Suppressor macrophage (primary cell): ENCODE data around the gene FNDC5.
A peak's percentile ranks its signal among the peaks of the same experiment; 100 is the strongest.
"Not testable (repeated sequence)": the region's sequence is repeated elsewhere in the genome, so short reads cannot be mapped to it uniquely, and the experiment has no call there.

Experiments
- DNase-seq, 4 experiments: peaks; one replicate each; pipeline ENCODE4 v3.0.0-alpha.2; 2020 to 2022
- total RNA-seq, 17 experiments: gene quantifications; one replicate each; lab custom pipeline; 2026; ENCODE audit warnings: mixed read lengths in 6 of 17, inconsistent platforms in 3 of 17; lab: John Stamatoyannopoulos, UW

FNDC5 gene
- 0 to 1.4 (median 0.18) reads per million in 17 experiments for total RNA-seq

GRCh38 chr1:32870615-32871363, at the start of gene FNDC5:
Gene FNDC5, minus strand, starts transcription at chr1:32870912.
- peak in 2 of 4 experiments; percentile 40 to 60 for DNase-seq

GRCh38 chr1:32919811-32920733, 49.4 kb upstream of the FNDC5 start:
- DNase-seq, result no peak

DNA sequence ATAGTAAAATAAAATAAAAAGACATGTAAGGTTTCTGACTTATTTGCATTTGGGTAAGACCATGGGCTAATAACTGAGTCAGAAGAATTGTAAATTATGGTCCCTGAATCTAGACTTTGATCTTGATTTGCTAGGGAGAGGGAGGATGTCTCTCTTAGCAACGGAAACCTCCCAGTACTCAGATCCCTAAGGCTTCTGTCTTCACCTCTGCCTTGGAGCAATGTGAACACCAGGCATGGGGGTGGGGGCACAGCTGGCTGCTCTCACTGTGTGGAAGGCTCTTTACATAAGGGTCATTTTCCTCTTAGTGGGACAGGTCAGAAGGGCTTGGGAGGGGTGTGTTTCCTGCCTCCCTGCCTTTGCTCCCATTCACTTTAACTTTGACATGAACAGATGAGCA, 47.5 kb upstream of the FNDC5 start:
- DNase-seq, result no peak

- DNase-seq, result no peak
Measured at GRCh38 chr1:32917521-32917920, 46.8 kb upstream of the FNDC5 start.

GRCh38 chr1:32915766-32916706, 45.3 kb upstream of the FNDC5 start:
- peak in 1 of 4 experiments; percentile 18 for DNase-seq

GRCh38 chr1:32910319-32910718, 39.6 kb upstream of the FNDC5 start:
- no peak for DNase-seq

GRCh38 chr1:32907435-32907834, 36.7 kb upstream of the FNDC5 start:
- peak in 2 of 4 experiments; percentile 24 to 26 for DNase-seq

GRCh38 chr1:32906654-32907053, 35.9 kb upstream of the FNDC5 start:
- no peak for DNase-seq

- not testable (repeated sequence) for DNase-seq
Measured at GRCh38 chr1:32905588-32905987, 34.9 kb upstream of the FNDC5 start.

DNA sequence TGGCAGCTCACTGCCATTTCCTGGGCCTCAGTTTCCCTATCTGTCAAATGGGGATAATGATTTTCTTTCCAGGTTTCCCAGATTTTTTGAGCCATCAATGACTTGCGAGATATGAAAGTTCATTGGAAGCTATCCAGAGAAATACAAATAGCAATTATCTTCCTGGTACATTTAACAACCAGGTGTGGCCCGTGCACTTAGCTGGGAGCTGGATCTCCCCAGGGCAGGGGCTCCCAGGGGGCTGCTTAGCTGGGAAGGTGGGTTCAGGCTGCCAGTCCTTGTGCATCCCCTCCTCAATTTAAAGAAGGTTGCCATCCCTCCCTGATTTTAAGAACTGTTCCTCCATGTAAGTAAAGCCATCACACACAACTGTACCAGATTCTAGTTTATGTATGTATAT, 34.1 kb upstream of the FNDC5 start:
- no peak for DNase-seq

GRCh38 chr1:32903991-32904785, 33.5 kb upstream of the FNDC5 start:
- DNase-seq, result no peak

GRCh38 chr1:32902535-32902920, 31.8 kb upstream of the FNDC5 start:
- DNase-seq, result no peak

DNA sequence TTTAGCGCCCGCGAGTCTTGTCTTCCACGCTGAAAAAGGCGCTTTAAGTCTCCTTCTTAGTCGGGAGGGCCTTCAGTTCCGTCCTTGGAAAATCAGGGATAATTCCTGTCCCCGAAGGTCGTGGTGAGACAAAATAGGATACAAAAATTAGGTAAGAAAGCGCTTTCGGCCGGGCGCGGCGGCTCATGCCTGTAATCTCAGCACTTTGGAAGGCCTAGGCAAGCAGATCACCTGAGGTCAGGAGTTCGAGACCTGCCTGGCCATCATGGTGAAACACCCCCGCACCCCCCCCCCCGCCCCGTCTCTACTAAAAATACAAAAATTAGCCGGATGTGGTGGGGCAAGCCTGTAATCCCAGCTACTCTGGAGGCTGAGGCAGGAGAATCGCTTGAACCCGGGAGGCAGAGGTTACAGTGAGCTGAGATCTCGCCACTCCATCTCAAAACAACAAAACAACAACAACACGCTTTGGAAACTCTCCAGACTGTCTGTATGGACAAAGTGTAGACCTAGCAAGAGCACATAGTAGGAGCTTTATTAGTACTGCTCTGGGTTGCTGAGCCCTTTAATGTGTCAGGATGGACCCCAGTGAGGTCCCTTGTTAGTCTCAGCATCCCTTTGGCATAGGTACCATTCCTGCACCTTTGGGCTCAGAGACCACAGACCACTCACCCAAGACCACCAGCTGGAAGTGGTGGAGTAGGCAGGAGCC, 31.3 kb upstream of the FNDC5 start:
- no peak for DNase-seq

- DNase-seq, result peak; percentile 4 to 57 (median 27)
Measured at GRCh38 chr1:32900956-32901822, 30.5 kb upstream of the FNDC5 start, which contains the start of gene TMEM54. Gene TMEM54, minus strand, starts transcription at chr1:32901389. Its CDS starts 151 bp downstream, at chr1:32901238.

- DNase-seq, result no peak
Measured at GRCh38 chr1:32900371-32900955, 29.8 kb upstream of the FNDC5 start.

- no peak for DNase-seq
Measured at GRCh38 chr1:32899586-32900296, 29.0 kb upstream of the FNDC5 start.

DNA sequence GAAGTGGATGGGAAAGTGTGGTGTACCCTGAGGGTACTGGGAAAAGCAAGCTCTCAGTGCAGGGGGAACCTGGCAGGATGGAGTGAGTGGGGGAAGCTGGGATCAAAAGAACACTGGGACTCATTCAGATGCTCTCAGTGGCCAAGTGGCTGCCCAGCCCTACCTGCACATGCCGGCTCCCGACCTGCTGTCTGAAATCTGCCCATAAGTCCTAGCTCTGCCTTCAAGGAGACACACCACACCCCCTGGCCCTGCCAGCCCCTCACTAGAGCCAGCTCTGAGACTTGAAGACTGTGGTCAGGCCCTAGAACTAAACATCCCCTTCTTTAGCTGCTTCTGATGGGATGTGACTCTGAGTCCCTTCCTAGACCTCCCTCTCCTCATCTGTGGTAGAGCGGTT, 28.2 kb upstream of the FNDC5 start:
- DNase-seq, result no peak

DNA sequence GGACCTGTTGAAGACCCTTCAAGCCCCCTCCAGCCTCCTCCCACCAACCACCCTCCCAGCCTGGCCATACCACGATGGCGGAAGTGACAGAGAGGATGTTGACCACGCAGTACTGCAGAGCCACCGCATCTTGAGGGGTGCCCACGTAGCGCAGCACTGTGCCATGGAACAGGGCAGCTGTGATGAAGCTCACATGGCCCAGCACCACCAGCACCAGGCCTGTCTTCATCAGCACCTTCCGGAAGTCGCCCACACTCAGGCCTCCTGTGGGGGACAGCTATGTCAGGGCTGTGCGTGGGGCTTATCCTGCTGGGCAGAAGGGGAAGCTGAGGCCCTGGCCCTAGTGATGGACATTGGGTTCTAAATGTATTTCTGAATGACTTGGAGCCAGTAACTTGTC, 27.3 kb upstream of the FNDC5 start:
- DNase-seq, result no peak
